HepG2 (cell line): Measurements from ENCODE around the gene CLDND2. TPM values are rescaled to one million over a fixed set of nuclear protein-coding genes. Genes with fewer than 3 reads are reported as not detected.

Experiments
- CBX1 ChIP-seq: IDR thresholded peaks from one replicate; pipeline ENCODE4 v1.6.1; 2016; ENCODE audit warnings: antibody characterized with exemption, low read depth
- CCDC6 ChIP-seq: sonication (generic); formaldehyde crosslinking; IDR thresholded peaks from 2 replicates; pipeline ENCODE4 v1.8.1; 2022; ENCODE audit warnings: mild to moderate bottlenecking, missing genetic modification reagents, moderate library complexity
- DMTF1 ChIP-seq: sonication (generic); formaldehyde crosslinking; IDR thresholded peaks from 2 replicates; pipeline ENCODE4 v1.4.0; 2020; ENCODE audit warnings: mild to moderate bottlenecking, missing genetic modification reagents
- ELK4 ChIP-seq: sonication (generic); formaldehyde crosslinking; IDR thresholded peaks from 2 replicates; pipeline ENCODE4 v1.9.0; 2021; ENCODE audit warnings: missing genetic modification reagents, borderline replicate concordance
- FLYWCH1 ChIP-seq: sonication (generic); formaldehyde crosslinking; IDR thresholded peaks from 2 replicates; pipeline ENCODE4 v1.8.1; 2023; ENCODE audit warnings: mild to moderate bottlenecking, missing genetic modification reagents
- HDAC6 ChIP-seq: fragments of 200-600 bp; sonication (generic); IDR thresholded peaks from 2 replicates; pipeline ENCODE4 v1.7.0; 2017; ENCODE audit warnings: mild to moderate bottlenecking, antibody characterized with exemption, low read length, low read depth
- NFAT5 ChIP-seq: sonication (generic); formaldehyde crosslinking; IDR thresholded peaks from 2 replicates; pipeline ENCODE4 v1.4.0; 2020; ENCODE audit warnings: missing genetic modification reagents
- PBX2 ChIP-seq: IDR thresholded peaks from 2 replicates; pipeline ENCODE4 v1.6.1; 2016; ENCODE audit warnings: control low read depth
- ZBTB7A ChIP-seq: sonication (generic); formaldehyde crosslinking; IDR thresholded peaks from 2 replicates; pipeline ENCODE4 v1.8.0; 2022; ENCODE audit warnings: mild to moderate bottlenecking, missing genetic modification reagents
- ZC3H4 ChIP-seq: sonication (generic); formaldehyde crosslinking; IDR thresholded peaks from 2 replicates; pipeline ENCODE4 v1.4.0; 2020; ENCODE audit warnings: missing genetic modification reagents, borderline replicate concordance
- ZNF18 ChIP-seq: sonication (generic); formaldehyde crosslinking; IDR thresholded peaks from 2 replicates; pipeline ENCODE4 v1.8.0; 2022; ENCODE audit warnings: mild to moderate bottlenecking, missing genetic modification reagents; ENCODE audit not compliant: insufficient replicate concordance
- ZNF44 ChIP-seq: sonication (generic); formaldehyde crosslinking; IDR thresholded peaks from 2 replicates; pipeline ENCODE4 v1.5.1; 2020; ENCODE audit warnings: mild to moderate bottlenecking, missing genetic modification reagents
- ZNF703 ChIP-seq: sonication (generic); formaldehyde crosslinking; IDR thresholded peaks from 2 replicates; pipeline ENCODE4 v1.5.1; 2020; ENCODE audit warnings: missing genetic modification reagents, mild to moderate bottlenecking, moderate library complexity, borderline replicate concordance
- ZNF740 ChIP-seq: sonication (generic); formaldehyde crosslinking; IDR thresholded peaks from 2 replicates; pipeline ENCODE4 v1.4.0; 2020; ENCODE audit warnings: missing genetic modification reagents
- polyA plus RNA-seq, 8 experiments: library from polyadenylated mRNA; depleted of rRNA in 3 of 8; stranded (reverse) in 7 of 8; unstranded in 1 of 8; fragments of >200 nt; fragmentation: Illumina TruSeq in 4 of 8; extraction: Trizol in 4 of 8; gene quantifications; 2 replicates each; pipeline versions ENCODE4 v1.2.1 to v1.2.3, GENCODE V29; 2011 to 2016; ENCODE audit warnings: low read depth in 4 of 8, missing spikeins in 1 of 8, mixed read lengths in 1 of 8; ENCODE audit not compliant: insufficient read depth in 1 of 8
- total RNA-seq, 5 experiments: library from RNA; depleted of rRNA; stranded (reverse); fragments of >200 nt; fragmentation: Illumina TruSeq; extraction: Trizol; gene quantifications; 2 replicates each; pipeline ENCODE4 v1.2.3, GENCODE V29; 2016; ENCODE audit warnings: low read depth in 1 of 5

CLDND2 gene
- total and polyA plus RNA-seq, 2 of the 13 experiments (the other 11 are each of a cell fraction or from before 2014, with no cell fraction given), result 0.84 to 1.8 TPM

GRCh38 chr19:51356159-51356801 is 12.5 kb downstream of the CLDND2 start (continued):
- TF ChIP-seq ZNF18 (CRISPR knock-in tag) (peak; percentile 13), HDAC6 (no peak), ZNF703 (CRISPR knock-in tag) (no peak; the same call in 1 of the 2 replicates), PBX2 (CRISPR knock-in tag) (no peak), CCDC6 (CRISPR knock-in tag) (no peak), ZBTB7A (peak; percentile 60; the same call in 1 of the 2 replicates), ELK4 (CRISPR knock-in tag) (no peak), FLYWCH1 (CRISPR knock-in tag) (no peak), NFAT5 (CRISPR knock-in tag) (no peak), DMTF1 (CRISPR knock-in tag) (no peak), ZNF740 (no peak), ZNF44 (CRISPR knock-in tag) (0 out of 2 replicates have a peak, but pooled peaks have one; percentile 29), ZC3H4 (CRISPR knock-in tag) (no peak), CBX1 (no peak)
